Astrocyte (in vitro differentiated cells and primary cell): ENCODE measurements around the gene EEF2. TPM values are rescaled to one million over a fixed set of nuclear protein-coding genes. Genes with fewer than 3 reads are reported as not detected.
A peak's percentile ranks its signal among the peaks of the same experiment; 100 is the strongest.

Source experiments
- DNase-seq: peaks from one replicate; pipeline ENCODE4 v3.0.0-alpha.2; 2010; ENCODE audit warnings: low read depth
- FAIRE-seq: peaks from 2 replicates; lab custom pipeline; 2011; peaks lifted over from hg19 to GRCh38; lab: Jason Lieb, UNC
- H2AFZ ChIP-seq: 2 replicates; pipeline ENCODE4 v1.6.0; 2012; ENCODE audit warnings: low read depth, low read length, inconsistent platforms
- H3K27ac ChIP-seq: 2 replicates; pipeline ENCODE4 v1.5.1; 2011; ENCODE audit warnings: low read depth, low read length, inconsistent platforms
- H3K27me3 ChIP-seq: 2 replicates; pipeline ENCODE4 v1.6.0; 2011; ENCODE audit warnings: low read length, inconsistent platforms; ENCODE audit not compliant: insufficient read depth
- H3K36me3 ChIP-seq: 2 replicates; pipeline ENCODE4 v1.5.1; 2011; ENCODE audit warnings: low read length, inconsistent platforms; ENCODE audit not compliant: insufficient read depth
- H3K4me1 ChIP-seq: 2 replicates; pipeline ENCODE4 v1.5.1; 2011; ENCODE audit warnings: low read length, inconsistent platforms; ENCODE audit not compliant: insufficient read depth
- H3K4me2 ChIP-seq: 2 replicates; pipeline ENCODE4 v1.6.0; 2012; ENCODE audit warnings: low read length, inconsistent platforms
- H3K4me3 ChIP-seq: 2 replicates; pipeline ENCODE4 v1.5.1; 2011; ENCODE audit warnings: low read depth, mild to moderate bottlenecking, low read length, inconsistent platforms; ENCODE audit not compliant: insufficient read depth
- H3K79me2 ChIP-seq: 2 replicates; pipeline ENCODE4 v1.6.0; 2012; ENCODE audit warnings: mild to moderate bottlenecking, low read length, inconsistent platforms; ENCODE audit not compliant: insufficient read depth
- H3K9ac ChIP-seq: 2 replicates; pipeline ENCODE4 v1.6.0; 2012; ENCODE audit warnings: mild to moderate bottlenecking, low read length, inconsistent platforms
- H3K9me3 ChIP-seq: 2 replicates; pipeline ENCODE4 v1.5.1; 2012; ENCODE audit warnings: low read depth, mild to moderate bottlenecking, low read length, inconsistent platforms; ENCODE audit not compliant: insufficient read depth
- H4K20me1 ChIP-seq: 2 replicates; pipeline ENCODE4 v1.6.0; 2012; ENCODE audit warnings: low read length, inconsistent platforms; ENCODE audit not compliant: insufficient read depth
- H3K27ac Mint-ChIP-seq: one replicate; pipeline ENCODE4 v1.8.0; 2021; ENCODE audit warnings: mild to moderate bottlenecking, mixed read lengths; ENCODE audit not compliant: unreplicated experiment
- H3K27me3 Mint-ChIP-seq: one replicate; pipeline ENCODE4 v1.8.0; 2021; ENCODE audit warnings: low read depth, mixed read lengths; ENCODE audit not compliant: unreplicated experiment
- H3K36me3 Mint-ChIP-seq: one replicate; pipeline ENCODE4 v1.8.0; 2021; ENCODE audit warnings: low read depth, mixed read lengths; ENCODE audit not compliant: unreplicated experiment
- H3K4me1 Mint-ChIP-seq: one replicate; pipeline ENCODE4 v1.8.0; 2021; ENCODE audit warnings: low read depth, mixed read lengths; ENCODE audit not compliant: unreplicated experiment
- H3K4me3 Mint-ChIP-seq: one replicate; pipeline ENCODE4 v1.8.0; 2021; ENCODE audit warnings: mild to moderate bottlenecking, moderate library complexity, mixed read lengths; ENCODE audit not compliant: unreplicated experiment
- H3K9me3 Mint-ChIP-seq: one replicate; pipeline ENCODE4 v1.8.0; 2021; ENCODE audit warnings: mild to moderate bottlenecking, mixed read lengths; ENCODE audit not compliant: unreplicated experiment
- CTCF ChIP-seq: IDR thresholded peaks from 2 replicates; pipeline ENCODE4 v1.5.1; 2011; ENCODE audit warnings: low read depth, mild to moderate bottlenecking, inconsistent platforms, low read length, moderate library complexity; ENCODE audit not compliant: insufficient read depth
- EZH2 ChIP-seq: IDR thresholded peaks from 2 replicates; pipeline ENCODE4 v1.6.1; 2012; ENCODE audit warnings: mild to moderate bottlenecking, low read length, inconsistent platforms; ENCODE audit not compliant: insufficient read depth
- total RNA-seq: library from RNA; stranded (reverse); gene quantifications from 2 replicates; pipeline ENCODE4 v1.2.1, GENCODE V29; 2021

The EEF2 gene
- total RNA-seq, 1 donor from 2014 or later, result 2,739 TPM

- H3K4me1 Mint-ChIP-seq, result no peaks in the 10 kb centered on the region
- Histone ChIP-seq H3K27me3 (no peaks in the 10 kb centered on the region), H3K27ac (no peak overlapping the region), H3K36me3 (peaks cover 4% of the 10 kb centered on the region), H3K9ac (no peak overlapping the region), H2AFZ (no peak overlapping the region), H3K4me3 (no peak overlapping the region), H3K4me1 (no peaks in the 10 kb centered on the region), H3K4me2 (no peak overlapping the region), H3K79me2 (no peaks in the 10 kb centered on the region), H4K20me1 (peaks cover 15% of the 10 kb centered on the region), H3K9me3 (no peaks in the 10 kb centered on the region)
- no peak overlapping the region for H3K4me3 Mint-ChIP-seq
- DNase-seq, result no peak
- peaks cover 4% of the 10 kb centered on the region for H3K36me3 Mint-ChIP-seq
- H3K9me3 Mint-ChIP-seq, result no peaks in the 10 kb centered on the region
- H3K27me3 Mint-ChIP-seq, result no peaks in the 10 kb centered on the region
- TF ChIP-seq CTCF (no peak), EZH2 (no peak)
- no peak overlapping the region for H3K27ac Mint-ChIP-seq
- no peak for FAIRE-seq
Measured at GRCh38 chr19:4033028-4033956, 48.0 kb upstream of the EEF2 start.

GRCh38 chr19:4032436-4032835 is 47.2 kb upstream of the EEF2 start:
- H3K36me3 ChIP-seq, result peaks cover 4% of the 10 kb centered on the region
- FAIRE-seq, result no peak
- TF ChIP-seq CTCF (no peak), EZH2 (no peak)

GRCh38 chr19:4031420-4031819 is 46.2 kb upstream of the EEF2 start:
- Mint-ChIP-seq H3K36me3 (peaks cover 5% of the 10 kb centered on the region), H3K4me1 (no peaks in the 10 kb centered on the region), H3K27me3 (no peaks in the 10 kb centered on the region), H3K4me3 (no peak overlapping the region), H3K27ac (peak overlapping the region; percentile 41), H3K9me3 (no peaks in the 10 kb centered on the region)
- H3K9me3 ChIP-seq, result no peaks in the 10 kb centered on the region
- H3K36me3 ChIP-seq, result peaks cover 4% of the 10 kb centered on the region
- H3K4me3 ChIP-seq, result no peak overlapping the region
- peaks cover 3% of the 10 kb centered on the region for H3K79me2 ChIP-seq
- no peak overlapping the region for H3K4me2 ChIP-seq
- no peaks in the 10 kb centered on the region for H3K4me1 ChIP-seq
- no peak for TF ChIP-seq CTCF
- TF ChIP-seq EZH2, result no peak
- H3K27me3 ChIP-seq, result no peaks in the 10 kb centered on the region
- DNase-seq (no peak), FAIRE-seq (no peak)
- H3K27ac ChIP-seq, result no peak overlapping the region
- no peak overlapping the region for H3K9ac ChIP-seq
- H2AFZ ChIP-seq, result no peak overlapping the region
- peaks cover 14% of the 10 kb centered on the region for H4K20me1 ChIP-seq

More at GRCh38 chr19:4032436-4032835, 47.2 kb upstream of the EEF2 start:
- H3K27me3 ChIP-seq, result no peaks in the 10 kb centered on the region
- H3K27ac Mint-ChIP-seq, result no peak overlapping the region
- no peaks in the 10 kb centered on the region for H3K9me3 ChIP-seq
- H3K27me3 Mint-ChIP-seq, result no peaks in the 10 kb centered on the region
- no peak overlapping the region for H3K4me3 ChIP-seq
- no peaks in the 10 kb centered on the region for H3K79me2 ChIP-seq
- no peak overlapping the region for H3K4me3 Mint-ChIP-seq
- no peak overlapping the region for H3K4me2 ChIP-seq
- H3K4me1 ChIP-seq, result no peaks in the 10 kb centered on the region
- H3K4me1 Mint-ChIP-seq, result no peaks in the 10 kb centered on the region
- peaks cover 2% of the 10 kb centered on the region for H3K36me3 Mint-ChIP-seq
- DNase-seq, result no peak
- no peaks in the 10 kb centered on the region for H3K9me3 Mint-ChIP-seq
- no peak overlapping the region for H3K27ac ChIP-seq
- H4K20me1 ChIP-seq, result peaks cover 16% of the 10 kb centered on the region
- no peak overlapping the region for H3K9ac ChIP-seq
- H2AFZ ChIP-seq, result no peak overlapping the region
